Measurements from ENCODE around the gene NEK7.

Gene NEK7

GRCh38 chr1:198178615-198179014 lies 21.8 kb downstream of the NEK7 start:
- Histone ChIP-seq H3K27me3 (no peaks in the 10 kb centered on the region), H3K9me3 (no peaks in the 10 kb centered on the region), H3K4me1 (no peaks in the 10 kb centered on the region), H3K36me3 (no peaks in the 10 kb centered on the region), H3K4me3 (ENCODE audit: low read depth, low read length) (no peak overlapping the region)
- no peak for TF ChIP-seq CTCF (IDR thresholded peaks at IDR 0.05; ENCODE audit: low read depth, low read length)
- DNase-seq: no peak

- Histone ChIP-seq H3K4me1 (no peaks in the 10 kb centered on the region), H3K9me3 (no peaks in the 10 kb centered on the region), H3K36me3 (no peaks in the 10 kb centered on the region), H3K4me3 (ENCODE audit: low read depth, low read length) (no peak overlapping the region), H3K27me3 (no peaks in the 10 kb centered on the region)
- TF ChIP-seq CTCF (IDR thresholded peaks at IDR 0.05; ENCODE audit: low read depth, low read length): no peak
- no peak for DNase-seq
These were observed 22.8 kb downstream of the NEK7 start for GRCh38 chr1:198179556-198179981.

- TF ChIP-seq CTCF (IDR thresholded peaks at IDR 0.05; ENCODE audit: low read depth, low read length): no peak
- no peaks in the 10 kb centered on the region for H3K27me3 ChIP-seq
- no peak overlapping the region for H3K4me3 ChIP-seq (ENCODE audit: low read depth, low read length)
- no peaks in the 10 kb centered on the region for H3K9me3 ChIP-seq
- no peaks in the 10 kb centered on the region; the same call in 1 of the 2 replicates for H3K4me1 ChIP-seq
- H3K36me3 ChIP-seq: no peaks in the 10 kb centered on the region; the same call in 1 of the 2 replicates
- no peak for DNase-seq
These were observed 26.8 kb downstream of the NEK7 start for GRCh38 chr1:198183605-198184004.

- no peak for DNase-seq
- Histone ChIP-seq H3K4me3 (ENCODE audit: low read depth, low read length) (no peak overlapping the region), H3K36me3 (no peaks in the 10 kb centered on the region; the same call in 1 of the 2 replicates), H3K4me1 (no peaks in the 10 kb centered on the region; the same call in 1 of the 2 replicates), H3K9me3 (no peaks in the 10 kb centered on the region), H3K27me3 (no peaks in the 10 kb centered on the region)
- TF ChIP-seq CTCF (IDR thresholded peaks at IDR 0.05; ENCODE audit: low read depth, low read length): no peak
These were observed 27.7 kb downstream of the NEK7 start for GRCh38 chr1:198184516-198184915.

- Histone ChIP-seq H3K36me3 (no peaks in the 10 kb centered on the region; the same call in 1 of the 2 replicates), H3K4me3 (ENCODE audit: low read depth, low read length) (no peak overlapping the region), H3K27me3 (no peaks in the 10 kb centered on the region), H3K4me1 (no peaks in the 10 kb centered on the region; the same call in 1 of the 2 replicates), H3K9me3 (no peaks in the 10 kb centered on the region)
- DNase-seq: no peak
- TF ChIP-seq CTCF (IDR thresholded peaks at IDR 0.05; ENCODE audit: low read depth, low read length): no peak
These were observed 28.3 kb downstream of the NEK7 start for GRCh38 chr1:198185146-198185545.

- H3K27me3 ChIP-seq: no peaks in the 10 kb centered on the region
These were observed 29.0 kb downstream of the NEK7 start for GRCh38 chr1:198185759-198186158.

More at GRCh38 chr1:198185759-198186158, 29.0 kb downstream of the NEK7 start:
- H3K4me1 ChIP-seq: no peaks in the 10 kb centered on the region; the same call in 1 of the 2 replicates
- no peak for TF ChIP-seq CTCF (IDR thresholded peaks at IDR 0.05; ENCODE audit: low read depth, low read length)
- no peak overlapping the region for H3K4me3 ChIP-seq (ENCODE audit: low read depth, low read length)
- DNase-seq: no peak
- H3K36me3 ChIP-seq: no peaks in the 10 kb centered on the region; the same call in 1 of the 2 replicates
- H3K9me3 ChIP-seq: no peaks in the 10 kb centered on the region

All from BE2C (cell line).